ENCODE results near the gene MYOM3. TPM values are rescaled to one million over a fixed set of nuclear protein-coding genes. Genes with fewer than 3 reads are reported as not detected.

MYOM3 gene
- total RNA-seq, 2 experiments from 2014 or later = not detected

- H3K9me3 Mint-ChIP-seq = no peaks in the 10 kb centered on the region
- POLR2A ChIA-PET = no interaction called here
- no peak overlapping the region for H3K27ac Mint-ChIP-seq
- H3K4me1 Mint-ChIP-seq = peaks cover 16% of the 10 kb centered on the region
- H3K27me3 Mint-ChIP-seq = peaks cover 41% of the 10 kb centered on the region
- ATAC-seq (ENCODE audit: low read depth) (no peak), DNase-seq (no peak)
- no peak overlapping the region for H3K4me3 Mint-ChIP-seq
- no peaks in the 10 kb centered on the region for H3K36me3 Mint-ChIP-seq
Measured at GRCh38 chr1:24147816-24148215, 35.9 kb upstream of the MYOM3 start.

GRCh38 chr1:24147194-24147593 is 35.3 kb upstream of the MYOM3 start:
- no peak for DNase-seq
- ATAC-seq (ENCODE audit: low read depth) = no peak
- H3K4me3 Mint-ChIP-seq = no peak overlapping the region
- peaks cover 16% of the 10 kb centered on the region for H3K4me1 Mint-ChIP-seq
- no peaks in the 10 kb centered on the region for H3K36me3 Mint-ChIP-seq
- H3K9me3 Mint-ChIP-seq = no peaks in the 10 kb centered on the region
- peaks cover 38% of the 10 kb centered on the region for H3K27me3 Mint-ChIP-seq
- H3K27ac Mint-ChIP-seq = no peak overlapping the region
- POLR2A ChIA-PET = no interaction called here

DNA sequence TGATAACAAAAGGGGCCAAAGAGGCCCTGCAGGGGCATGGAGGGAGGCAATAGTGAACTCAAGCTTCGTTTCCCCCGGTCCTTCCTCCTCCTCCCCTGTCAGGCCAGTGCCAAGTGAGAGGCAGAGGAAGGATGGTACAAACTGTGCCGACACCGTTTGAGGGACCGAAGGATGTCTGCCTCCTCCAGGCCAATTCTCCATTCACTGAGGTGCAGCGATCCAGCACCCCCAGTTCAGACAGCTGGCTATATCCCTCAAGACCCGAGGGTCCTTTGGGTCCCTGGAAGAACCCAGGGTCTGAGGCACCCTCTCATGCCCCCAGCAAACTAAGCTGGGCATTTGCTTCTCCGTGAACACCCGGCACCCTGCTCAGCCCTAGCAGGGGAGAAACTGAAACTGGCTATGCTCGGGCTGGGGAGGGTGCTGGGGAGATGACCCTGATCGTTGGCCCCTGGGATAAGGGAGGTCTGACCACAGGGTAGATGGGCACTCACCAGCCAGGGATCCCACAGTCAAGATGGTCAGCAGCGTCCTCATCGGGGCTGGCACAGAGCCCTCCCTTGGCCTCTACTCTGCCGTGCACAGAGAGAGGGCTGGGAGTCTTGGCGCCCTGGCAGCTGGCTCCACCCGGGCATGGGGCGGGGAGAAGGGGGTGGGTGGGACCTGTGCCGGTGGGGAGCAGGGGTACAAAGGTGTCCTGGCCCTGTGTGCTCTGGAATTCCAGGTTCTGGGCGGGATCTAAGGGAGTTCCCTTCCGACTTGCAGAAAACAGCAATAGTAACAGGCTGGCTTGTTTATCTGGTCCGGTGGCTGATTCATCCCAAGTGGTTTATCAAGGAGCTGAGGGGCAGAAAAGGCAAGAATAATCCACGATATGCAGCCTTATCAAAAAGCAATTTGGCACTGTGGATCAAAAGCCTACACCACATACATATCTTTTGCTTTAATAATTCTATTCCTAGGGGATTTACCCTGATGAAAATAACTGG is 30.9 kb upstream of the MYOM3 start, which contains the start of gene IL22RA1:
TSS of gene IL22RA1 (minus strand) at position 595 of the 989 bp plus-strand sequence. CDS start at position 537, 58 bp downstream.
- no peak for DNase-seq
- H3K27ac Mint-ChIP-seq = no peak within 1 kb of the TSS
- POLR2A ChIA-PET = no interaction called here
- no peaks in the 10 kb centered on the region for H3K36me3 Mint-ChIP-seq
- peaks cover 5% of the 10 kb centered on the region for H3K4me1 Mint-ChIP-seq
- H3K27me3 Mint-ChIP-seq = peaks cover 9% of the 10 kb centered on the region
- H3K4me3 Mint-ChIP-seq = no peak within 1 kb of the TSS
- ATAC-seq (ENCODE audit: low read depth) = no peak
- no peaks in the 10 kb centered on the region for H3K9me3 Mint-ChIP-seq

- H3K4me1 Mint-ChIP-seq = peaks cover 5% of the 10 kb centered on the region
- DNase-seq (no peak), ATAC-seq (ENCODE audit: low read depth) (no peak)
- H3K36me3 Mint-ChIP-seq = no peaks in the 10 kb centered on the region
- no peaks in the 10 kb centered on the region for H3K9me3 Mint-ChIP-seq
- H3K4me3 Mint-ChIP-seq = no peak overlapping the region
- POLR2A ChIA-PET = no interaction called here
- H3K27ac Mint-ChIP-seq = no peak overlapping the region
- H3K27me3 Mint-ChIP-seq = peaks cover 7% of the 10 kb centered on the region
Measured at GRCh38 chr1:24141311-24141997, 29.5 kb upstream of the MYOM3 start.

DNA sequence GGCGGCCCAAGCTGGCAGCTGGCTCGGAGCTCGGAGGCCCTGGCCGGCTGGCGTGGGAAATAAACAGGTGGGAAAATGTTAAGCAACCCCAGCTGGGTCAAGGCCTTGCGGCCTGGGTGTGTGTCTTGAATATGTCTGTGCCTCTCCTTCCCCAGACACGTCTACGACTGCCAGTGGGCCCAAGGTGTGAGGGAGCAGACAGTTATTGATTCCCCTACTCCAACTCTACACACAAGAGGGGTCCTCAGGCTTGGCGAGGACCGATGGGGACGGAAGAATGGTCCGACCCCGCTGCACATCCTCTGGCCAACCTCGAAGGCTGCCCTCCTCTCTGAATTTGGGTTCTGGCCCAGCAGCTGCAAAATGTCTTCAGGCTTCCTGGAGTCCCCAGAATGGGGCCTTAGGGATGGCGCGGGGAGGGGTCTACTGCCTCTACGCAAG is 28.8 kb upstream of the MYOM3 start:
- H3K27me3 Mint-ChIP-seq = peaks cover 5% of the 10 kb centered on the region
- ATAC-seq (ENCODE audit: low read depth) = no peak
- H3K4me1 Mint-ChIP-seq = peaks cover 5% of the 10 kb centered on the region
- POLR2A ChIA-PET = no interaction called here
- H3K27ac Mint-ChIP-seq = no peak overlapping the region
- no peaks in the 10 kb centered on the region for H3K9me3 Mint-ChIP-seq
- no peaks in the 10 kb centered on the region for H3K36me3 Mint-ChIP-seq
- no peak for DNase-seq
- no peak overlapping the region for H3K4me3 Mint-ChIP-seq

GRCh38 chr1:24139841-24140425 is 28.0 kb upstream of the MYOM3 start:
- Mint-ChIP-seq H3K27ac (no peak overlapping the region), H3K27me3 (peaks cover 5% of the 10 kb centered on the region), H3K36me3 (no peaks in the 10 kb centered on the region), H3K4me3 (no peak overlapping the region), H3K9me3 (peaks cover 4% of the 10 kb centered on the region), H3K4me1 (peaks cover 5% of the 10 kb centered on the region)
- DNase-seq (no peak), ATAC-seq (ENCODE audit: low read depth) (no peak)
- POLR2A ChIA-PET = no interaction called here

DNA sequence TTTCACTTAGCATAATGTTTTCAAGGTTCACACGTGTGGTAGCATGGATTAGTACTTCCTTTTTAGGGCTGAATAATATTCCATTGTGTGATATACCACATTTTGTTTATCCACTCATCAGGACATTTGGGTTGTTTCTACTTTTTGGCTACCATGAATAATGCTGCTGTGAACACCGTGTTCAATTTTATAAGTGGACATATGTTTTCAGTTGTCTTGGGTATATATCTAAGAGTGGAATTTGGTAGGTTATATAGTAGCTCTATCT is 27.2 kb upstream of the MYOM3 start:
- peaks cover 4% of the 10 kb centered on the region for H3K9me3 Mint-ChIP-seq
- POLR2A ChIA-PET = no interaction called here
- H3K4me3 Mint-ChIP-seq = no peak overlapping the region
- no peak overlapping the region for H3K27ac Mint-ChIP-seq
- H3K36me3 Mint-ChIP-seq = no peaks in the 10 kb centered on the region
- no peak for ATAC-seq (ENCODE audit: low read depth)
- no peak for DNase-seq
- peaks cover 8% of the 10 kb centered on the region for H3K27me3 Mint-ChIP-seq
- H3K4me1 Mint-ChIP-seq = peaks cover 5% of the 10 kb centered on the region

GRCh38 chr1:24138476-24139221 is 26.7 kb upstream of the MYOM3 start:
- POLR2A ChIA-PET = no interaction called here
- no peaks in the 10 kb centered on the region for H3K36me3 Mint-ChIP-seq
- no peak overlapping the region for H3K4me3 Mint-ChIP-seq
- peaks cover 4% of the 10 kb centered on the region for H3K9me3 Mint-ChIP-seq
- ATAC-seq (ENCODE audit: low read depth) (no peak), DNase-seq (no peak)
- H3K4me1 Mint-ChIP-seq = peaks cover 5% of the 10 kb centered on the region
- H3K27me3 Mint-ChIP-seq = peaks cover 8% of the 10 kb centered on the region
- no peak overlapping the region for H3K27ac Mint-ChIP-seq

DNA sequence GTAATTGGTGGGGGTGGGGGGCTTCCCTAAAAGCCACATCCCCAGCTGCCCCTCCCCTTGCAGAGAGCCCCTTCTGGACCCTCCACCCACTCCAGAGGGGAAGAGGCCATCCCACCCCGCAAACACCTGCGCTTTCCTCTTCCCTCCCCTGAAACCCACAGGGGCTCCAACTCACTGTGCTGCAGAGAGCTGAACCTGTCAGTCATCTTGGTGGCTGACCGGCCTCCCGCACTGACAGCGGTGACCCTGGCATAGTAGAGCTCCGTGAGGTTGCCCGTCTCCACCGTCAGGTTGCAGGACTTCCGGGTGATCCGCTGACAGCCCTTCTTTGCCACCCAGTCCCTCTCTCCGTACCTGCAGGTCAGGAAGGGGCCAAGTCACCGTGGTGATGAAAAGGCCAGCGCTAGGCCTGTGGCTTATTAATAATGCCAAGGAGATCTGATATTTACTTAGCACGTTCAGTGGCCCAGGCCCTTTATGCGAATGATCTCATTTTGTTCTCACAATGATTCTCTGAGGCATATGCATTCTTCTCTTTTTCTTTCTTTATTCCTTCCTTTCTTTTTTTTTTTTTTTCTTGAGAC is 25.1 kb upstream of the MYOM3 start:
- Mint-ChIP-seq H3K4me3 (no peak overlapping the region), H3K4me1 (peaks cover 5% of the 10 kb centered on the region), H3K27me3 (peaks cover 8% of the 10 kb centered on the region), H3K36me3 (no peaks in the 10 kb centered on the region), H3K27ac (no peak overlapping the region), H3K9me3 (peaks cover 4% of the 10 kb centered on the region)
- POLR2A ChIA-PET = interaction anchor here (0.7 kb wide), 1 partner anchor 36 kb away, joined by 4 read pairs; no protein-coding TSS in a partner anchor
- ATAC-seq (ENCODE audit: low read depth) = no peak
- no peak for DNase-seq

DNA sequence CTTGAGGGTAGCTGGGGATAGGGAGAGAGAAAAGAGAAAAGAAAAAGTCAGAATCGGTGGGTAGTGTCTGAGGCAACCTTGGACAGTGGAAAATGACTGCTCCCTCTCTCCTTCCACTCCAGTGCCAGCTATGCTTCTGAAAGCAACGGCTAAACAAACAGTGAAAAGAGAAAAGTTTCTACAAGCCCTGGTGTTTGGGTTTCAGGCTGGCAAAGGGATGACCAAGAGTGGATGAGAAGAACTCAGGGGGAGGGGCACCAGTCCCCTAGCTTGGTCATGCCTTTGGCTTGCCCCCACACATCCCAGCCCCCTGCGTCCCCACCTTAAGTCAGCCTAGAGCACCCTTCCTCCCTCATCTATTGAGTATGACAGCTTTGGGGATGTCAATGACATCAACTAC is 22.4 kb upstream of the MYOM3 start:
- H3K36me3 Mint-ChIP-seq = no peaks in the 10 kb centered on the region
- POLR2A ChIA-PET = no interaction called here
- ATAC-seq (ENCODE audit: low read depth) = no peak
- H3K4me1 Mint-ChIP-seq = peaks cover 5% of the 10 kb centered on the region
- H3K4me3 Mint-ChIP-seq = no peak overlapping the region
- peaks cover 7% of the 10 kb centered on the region for H3K9me3 Mint-ChIP-seq
- DNase-seq = no peak
- H3K27me3 Mint-ChIP-seq = peaks cover 16% of the 10 kb centered on the region
- no peak overlapping the region for H3K27ac Mint-ChIP-seq

- Mint-ChIP-seq H3K9me3 (peaks cover 7% of the 10 kb centered on the region), H3K27ac (no peak overlapping the region), H3K4me1 (peaks cover 1% of the 10 kb centered on the region), H3K36me3 (no peaks in the 10 kb centered on the region), H3K27me3 (peaks cover 16% of the 10 kb centered on the region), H3K4me3 (no peak overlapping the region)
- no peak for DNase-seq
- POLR2A ChIA-PET = no interaction called here
- ATAC-seq (ENCODE audit: low read depth) = no peak
Measured at GRCh38 chr1:24133819-24134218, 21.9 kb upstream of the MYOM3 start.

DNA sequence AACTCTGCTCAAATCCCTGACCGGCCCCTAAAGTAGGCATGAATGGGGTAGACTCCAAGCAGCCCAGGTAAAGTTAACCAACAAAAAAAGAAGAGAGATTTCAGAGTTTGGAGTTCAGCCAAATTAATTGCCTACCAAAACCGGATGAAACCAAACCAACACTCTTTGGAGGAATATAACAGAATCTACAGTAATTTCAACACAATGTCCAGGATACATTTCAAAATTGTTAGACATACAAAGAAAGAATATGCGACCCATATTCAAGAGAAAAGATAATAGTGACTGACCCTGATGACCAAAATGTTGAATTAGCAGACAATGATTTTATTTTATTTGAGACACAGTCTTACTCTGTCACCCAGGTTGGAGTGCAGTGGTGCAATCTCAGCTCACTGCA is 18.4 kb upstream of the MYOM3 start:
- peaks cover 17% of the 10 kb centered on the region for H3K27me3 Mint-ChIP-seq
- ATAC-seq (ENCODE audit: low read depth) (no peak), DNase-seq (no peak)
- H3K9me3 Mint-ChIP-seq = peaks cover 6% of the 10 kb centered on the region
- POLR2A ChIA-PET = no interaction called here
- no peak overlapping the region for H3K4me3 Mint-ChIP-seq
- H3K4me1 Mint-ChIP-seq = no peaks in the 10 kb centered on the region
- no peaks in the 10 kb centered on the region for H3K36me3 Mint-ChIP-seq
- H3K27ac Mint-ChIP-seq = no peak overlapping the region

GRCh38 chr1:24127801-24128363 is 15.9 kb upstream of the MYOM3 start:
- no peak overlapping the region for H3K27ac Mint-ChIP-seq
- H3K9me3 Mint-ChIP-seq = peaks cover 2% of the 10 kb centered on the region
- ATAC-seq (ENCODE audit: low read depth) (no peak), DNase-seq (no peak)
- no peaks in the 10 kb centered on the region for H3K36me3 Mint-ChIP-seq
- POLR2A ChIA-PET = no interaction called here
- H3K27me3 Mint-ChIP-seq = peaks cover 11% of the 10 kb centered on the region
- H3K4me1 Mint-ChIP-seq = no peaks in the 10 kb centered on the region
- no peak overlapping the region for H3K4me3 Mint-ChIP-seq

Data from activated naive CD8-positive, alpha-beta T cell treated with anti-CD3 and anti-CD28 coated beads, Interleukin-2, amount 10 ng/mL, durations not matched to agents 7 days and 5 days (primary cell).